Type B pancreatic cell (in vitro differentiated cells): ENCODE results near the gene RALGPS1. TPM values are rescaled to one million over a fixed set of nuclear protein-coding genes. Genes with fewer than 3 reads are reported as not detected.

ENCODE experiments used
- DNase-seq: peaks from one replicate; pipeline ENCODE4 v3.0.0; 2021; ENCODE audit warnings: mixed read lengths; ENCODE audit not compliant: unreplicated experiment; ENCODE audit errors: extremely low spot score
- H3K27ac Mint-ChIP-seq: 2 replicates; pipeline ENCODE4 v1.8.0; 2021; ENCODE audit warnings: mild to moderate bottlenecking, mixed read lengths
- H3K27me3 Mint-ChIP-seq: 2 replicates; pipeline ENCODE4 v1.8.0; 2021; ENCODE audit warnings: mixed read lengths
- H3K36me3 Mint-ChIP-seq: 2 replicates; pipeline ENCODE4 v1.8.0; 2021; ENCODE audit warnings: mixed read lengths
- H3K4me1 Mint-ChIP-seq: one replicate; pipeline ENCODE4 v1.8.0; 2021; ENCODE audit warnings: mixed read lengths; ENCODE audit not compliant: unreplicated experiment
- H3K4me3 Mint-ChIP-seq: 2 replicates; pipeline ENCODE4 v1.8.0; 2021; ENCODE audit warnings: mild to moderate bottlenecking, mixed read lengths
- H3K9me3 Mint-ChIP-seq: 2 replicates; pipeline ENCODE4 v1.8.0; 2021; ENCODE audit warnings: mixed read lengths
- total RNA-seq: library from RNA; stranded (reverse); gene quantifications from 2 replicates; pipeline ENCODE4 v1.2.1, GENCODE V29; 2021; ENCODE audit warnings: low replicate concordance
- TF ChIP-seq, protein P1 (sequence below): fragments of 200-600 bp; sonication (generic); conservative IDR thresholded peaks from 2 replicates; pipeline ENCODE4 v1.5.0; 2021; ENCODE audit warnings: antibody characterized with exemption, mild to moderate bottlenecking

RALGPS1 gene
- total RNA-seq, 1 donor from 2014 or later: 16.7 TPM

DNA sequence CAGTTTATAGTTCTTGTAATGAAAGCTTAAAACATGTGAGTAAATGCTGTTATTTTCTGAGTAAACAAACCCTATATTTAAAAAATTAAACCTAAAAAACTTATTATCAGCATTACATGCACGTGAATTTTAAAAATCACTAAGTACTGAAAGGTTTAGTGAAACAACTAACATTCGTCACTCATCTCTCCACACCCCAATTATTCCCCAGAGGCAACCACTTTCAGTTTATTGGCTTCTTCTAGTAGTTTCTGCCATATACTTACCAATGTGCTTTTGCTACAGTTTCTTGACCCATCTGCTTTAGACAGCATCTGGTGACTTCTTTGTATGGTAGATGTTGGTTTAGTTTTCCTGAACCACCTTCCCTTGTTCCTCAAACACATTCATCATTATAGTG is 149.8 kb downstream of the RALGPS1 start:
- TF ChIP-seq, protein P1, sequence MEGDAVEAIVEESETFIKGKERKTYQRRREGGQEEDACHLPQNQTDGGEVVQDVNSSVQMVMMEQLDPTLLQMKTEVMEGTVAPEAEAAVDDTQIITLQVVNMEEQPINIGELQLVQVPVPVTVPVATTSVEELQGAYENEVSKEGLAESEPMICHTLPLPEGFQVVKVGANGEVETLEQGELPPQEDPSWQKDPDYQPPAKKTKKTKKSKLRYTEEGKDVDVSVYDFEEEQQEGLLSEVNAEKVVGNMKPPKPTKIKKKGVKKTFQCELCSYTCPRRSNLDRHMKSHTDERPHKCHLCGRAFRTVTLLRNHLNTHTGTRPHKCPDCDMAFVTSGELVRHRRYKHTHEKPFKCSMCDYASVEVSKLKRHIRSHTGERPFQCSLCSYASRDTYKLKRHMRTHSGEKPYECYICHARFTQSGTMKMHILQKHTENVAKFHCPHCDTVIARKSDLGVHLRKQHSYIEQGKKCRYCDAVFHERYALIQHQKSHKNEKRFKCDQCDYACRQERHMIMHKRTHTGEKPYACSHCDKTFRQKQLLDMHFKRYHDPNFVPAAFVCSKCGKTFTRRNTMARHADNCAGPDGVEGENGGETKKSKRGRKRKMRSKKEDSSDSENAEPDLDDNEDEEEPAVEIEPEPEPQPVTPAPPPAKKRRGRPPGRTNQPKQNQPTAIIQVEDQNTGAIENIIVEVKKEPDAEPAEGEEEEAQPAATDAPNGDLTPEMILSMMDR: no peak

DNA sequence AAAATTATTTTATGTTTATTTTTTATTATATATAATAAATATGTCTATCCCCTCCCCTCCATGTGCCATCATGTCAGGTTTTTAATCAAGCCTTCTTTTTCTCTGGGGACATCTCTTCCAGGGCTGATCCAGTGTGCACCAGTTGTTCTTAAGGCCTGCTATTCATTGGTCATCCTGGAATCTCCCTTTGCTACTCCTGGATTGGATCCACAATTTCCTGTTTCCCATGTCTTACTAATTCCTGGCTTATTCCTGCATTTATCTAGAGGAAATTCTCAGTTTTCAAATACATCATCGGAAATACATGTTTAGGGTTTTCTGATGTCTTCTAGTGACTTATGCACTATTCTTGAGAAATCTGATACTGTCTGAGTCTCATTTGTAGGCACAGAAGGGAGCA is 151.0 kb downstream of the RALGPS1 start:
- no peak for DNase-seq
- peaks cover 11% of the 10 kb centered on the region for H3K36me3 Mint-ChIP-seq
- H3K4me3 Mint-ChIP-seq: no peak overlapping the region
- peaks cover 7% of the 10 kb centered on the region for H3K9me3 Mint-ChIP-seq
- peaks cover 7% of the 10 kb centered on the region for H3K4me1 Mint-ChIP-seq
- H3K27ac Mint-ChIP-seq: no peak overlapping the region
- TF ChIP-seq, protein P1: no peak
- no peaks in the 10 kb centered on the region for H3K27me3 Mint-ChIP-seq

More for the DNA sequence above, 149.8 kb downstream of the RALGPS1 start:
- peaks cover 11% of the 10 kb centered on the region for H3K36me3 Mint-ChIP-seq
- H3K4me3 Mint-ChIP-seq: no peak overlapping the region
- H3K27me3 Mint-ChIP-seq: no peaks in the 10 kb centered on the region
- peaks cover 12% of the 10 kb centered on the region for H3K4me1 Mint-ChIP-seq
- no peak for DNase-seq
- H3K9me3 Mint-ChIP-seq: peaks cover 7% of the 10 kb centered on the region
- H3K27ac Mint-ChIP-seq: no peak overlapping the region

DNA sequence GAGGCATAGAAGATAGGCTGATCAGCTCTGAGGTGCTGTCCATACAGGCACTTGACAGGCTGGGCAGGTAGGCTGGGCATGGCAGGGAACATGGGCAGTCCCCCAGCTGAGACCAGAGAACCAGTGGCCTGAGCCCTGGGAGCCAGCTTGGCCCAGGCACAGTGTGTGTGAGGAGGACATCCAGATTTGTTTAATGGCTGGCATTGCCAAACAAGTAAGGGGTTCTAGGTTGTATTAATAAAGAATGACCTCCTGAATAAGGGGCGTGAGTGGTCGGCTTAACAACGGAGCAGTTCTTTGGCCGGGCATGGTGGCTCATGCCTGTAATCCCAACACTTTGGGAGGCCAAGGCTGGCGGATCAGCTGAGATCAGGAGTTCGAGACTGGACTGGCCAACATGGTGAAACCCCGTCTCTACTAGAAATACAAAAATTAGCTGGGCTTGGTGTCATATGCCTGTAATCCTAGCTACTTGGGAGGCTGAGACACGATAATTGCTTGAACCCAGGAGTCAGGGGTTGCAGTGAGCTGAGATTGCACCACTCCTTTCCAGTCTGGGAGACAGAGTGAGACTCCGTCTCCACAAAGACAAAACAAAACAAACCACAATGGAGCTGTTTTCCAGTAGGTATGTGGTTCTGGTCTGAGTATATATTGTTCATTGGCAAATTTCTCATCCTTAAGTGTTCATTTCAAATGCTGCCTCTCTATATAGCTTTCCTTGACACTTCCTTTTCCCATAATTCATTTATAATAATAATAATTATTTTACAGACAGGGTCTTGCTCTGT is 151.7 kb downstream of the RALGPS1 start:
- H3K36me3 Mint-ChIP-seq: peaks cover 13% of the 10 kb centered on the region
- no peak overlapping the region for H3K27ac Mint-ChIP-seq
- peaks cover 7% of the 10 kb centered on the region for H3K4me1 Mint-ChIP-seq
- H3K4me3 Mint-ChIP-seq: no peak overlapping the region
- no peak for DNase-seq
- H3K27me3 Mint-ChIP-seq: no peaks in the 10 kb centered on the region
- H3K9me3 Mint-ChIP-seq: peaks cover 7% of the 10 kb centered on the region
- TF ChIP-seq, protein P1: no peak

DNA sequence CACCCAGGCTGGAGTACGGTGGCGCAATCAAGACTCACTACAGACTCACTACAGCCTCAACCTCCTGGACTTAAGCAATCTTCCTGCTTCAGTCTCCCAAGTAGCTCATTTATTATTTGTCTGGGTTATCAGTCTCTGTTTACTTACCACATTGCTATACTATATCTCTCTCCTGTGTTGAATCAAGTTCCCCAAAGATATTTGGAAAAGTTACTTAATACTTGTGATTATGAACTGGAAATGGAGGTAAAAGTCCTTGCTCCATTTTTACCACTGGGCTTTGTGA is 152.2 kb downstream of the RALGPS1 start:
- Mint-ChIP-seq H3K27me3 (no peaks in the 10 kb centered on the region), H3K27ac (peak overlapping the region; percentile 95), H3K4me1 (peaks cover 7% of the 10 kb centered on the region), H3K4me3 (no peak overlapping the region), H3K9me3 (peaks cover 7% of the 10 kb centered on the region), H3K36me3 (peaks cover 10% of the 10 kb centered on the region)
- TF ChIP-seq, protein P1: no peak
- no peak for DNase-seq

DNA sequence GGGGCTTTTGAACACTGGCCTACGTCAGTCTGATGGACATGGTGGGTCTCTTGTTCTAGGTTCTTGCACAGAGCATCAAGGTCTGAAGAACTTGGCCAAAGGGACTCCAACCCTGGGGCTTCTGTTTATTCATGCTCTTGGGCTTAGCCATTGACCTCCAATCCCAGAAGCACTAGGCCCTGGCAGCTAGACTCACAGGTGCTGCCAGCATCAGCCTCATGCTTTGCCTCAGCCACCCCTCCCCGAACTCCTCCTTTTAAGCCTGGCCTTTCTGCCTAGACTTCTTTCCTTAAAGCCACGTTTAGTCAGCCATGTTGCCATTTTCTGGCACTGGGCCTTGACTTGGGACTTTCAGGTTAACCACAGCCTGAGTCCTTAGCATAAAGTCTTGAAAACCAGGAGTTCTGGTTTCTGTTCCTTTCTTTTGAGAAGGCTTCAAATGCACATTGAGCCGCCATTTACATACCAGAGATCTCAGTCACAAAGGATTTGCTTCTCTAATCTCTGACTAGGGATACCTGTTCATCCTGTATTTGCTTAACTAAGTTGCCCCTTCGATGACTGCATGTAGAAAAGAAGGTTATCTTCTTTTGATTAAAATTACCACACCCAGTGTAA is 153.1 kb downstream of the RALGPS1 start:
- Mint-ChIP-seq H3K9me3 (peaks cover 7% of the 10 kb centered on the region), H3K4me1 (peaks cover 7% of the 10 kb centered on the region), H3K36me3 (peaks cover 10% of the 10 kb centered on the region), H3K27me3 (no peaks in the 10 kb centered on the region), H3K4me3 (peak overlapping the region; percentile 70), H3K27ac (peak overlapping the region; percentile 95)
- DNase-seq: no peak
- TF ChIP-seq, protein P1: no peak
